AML-193 (cell line): ENCODE data around the gene P2RY8.
"Not testable (repeated sequence)": the region's sequence is repeated elsewhere in the genome, so short reads cannot be mapped to it uniquely, and the experiment has no call there.

Source experiments
- DNase-seq, 2 experiments: peaks; one replicate each; lab custom pipeline; 2025; lab: John Stamatoyannopoulos, UW

The P2RY8 gene

GRCh38 chrX:1486177-1486576, 50.8 kb downstream of the P2RY8 start:
- no peak for DNase-seq

DNA sequence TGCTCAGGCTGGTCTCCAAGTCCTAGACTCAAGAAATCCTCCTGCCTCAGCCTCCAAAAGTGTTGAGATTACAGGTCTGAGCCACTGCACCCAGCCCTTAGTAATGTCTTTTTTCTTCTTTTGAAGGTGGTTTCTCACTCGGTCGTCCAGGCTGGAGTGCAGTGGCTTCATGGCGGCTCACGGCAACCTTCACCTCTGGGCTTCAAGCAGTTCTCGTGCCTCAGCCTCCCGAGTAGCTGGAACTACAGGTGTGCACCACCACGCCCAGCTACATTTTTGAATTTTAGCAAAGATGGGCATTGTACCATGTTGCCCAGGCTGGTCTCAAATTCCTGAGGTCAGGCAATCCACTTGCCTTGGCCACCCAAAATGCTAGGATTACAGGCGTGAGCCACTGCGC, 52.0 kb downstream of the P2RY8 start:
- DNase-seq: no peak

DNA sequence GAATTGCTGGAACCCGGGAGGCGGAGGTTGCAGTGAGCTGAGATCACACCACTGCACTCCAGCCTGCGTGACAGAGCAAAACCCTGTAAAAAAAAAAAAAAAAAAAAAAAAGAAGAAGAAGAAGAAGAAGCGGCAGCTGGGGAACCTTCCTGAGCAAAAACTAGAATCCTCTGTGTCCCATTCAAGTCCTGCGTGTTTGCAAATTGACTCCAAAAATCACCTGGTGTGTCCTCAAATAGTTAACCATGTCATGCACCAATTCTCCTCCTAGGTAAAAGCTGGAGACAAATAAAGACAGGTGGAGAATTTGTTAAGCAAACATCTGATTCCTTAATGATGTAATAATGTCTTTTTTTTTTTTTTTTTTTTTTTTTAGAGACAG, 52.4 kb downstream of the P2RY8 start:
- no peak for DNase-seq

DNA sequence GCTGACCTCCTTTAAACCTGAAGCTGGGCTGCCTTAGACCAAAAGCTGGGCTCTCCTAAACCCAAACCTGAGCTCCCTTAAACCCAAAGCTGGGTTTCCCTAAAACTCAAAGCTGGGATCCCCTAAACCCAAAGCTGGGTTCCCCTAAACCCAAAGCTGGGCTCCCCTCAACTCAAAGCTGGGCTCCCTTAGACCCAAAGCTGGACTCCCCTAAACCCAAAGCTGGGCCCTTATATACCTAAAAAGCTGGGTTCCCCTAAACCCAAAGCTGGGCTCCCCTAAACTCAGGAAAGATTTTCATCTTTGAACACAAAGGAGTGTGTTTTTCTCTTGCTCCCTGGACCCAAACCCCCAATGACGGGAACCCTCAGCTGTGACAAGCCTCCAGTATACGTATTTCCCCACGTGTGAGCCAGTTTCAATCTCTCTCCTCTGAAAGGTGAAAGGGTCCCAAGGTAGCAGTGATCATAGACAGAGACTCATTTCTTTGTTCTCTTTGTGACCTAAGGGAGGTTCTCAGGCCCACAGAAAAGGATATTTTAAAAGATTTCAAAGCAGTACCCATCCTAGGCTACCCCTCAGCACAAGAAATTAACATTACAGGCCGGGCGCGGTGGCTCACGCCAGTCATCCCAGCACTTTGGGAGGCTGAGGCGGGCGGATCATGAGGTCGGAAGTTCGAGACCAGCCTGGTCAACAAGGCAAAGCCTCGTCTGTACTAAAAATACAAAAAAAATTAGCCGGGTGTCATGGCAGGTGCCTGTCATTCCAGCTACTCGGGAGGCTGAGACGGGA, 52.9 kb downstream of the P2RY8 start:
- DNase-seq: no peak

GRCh38 chrX:1482530-1482928, 54.5 kb downstream of the P2RY8 start:
- DNase-seq: not testable (repeated sequence)

DNA sequence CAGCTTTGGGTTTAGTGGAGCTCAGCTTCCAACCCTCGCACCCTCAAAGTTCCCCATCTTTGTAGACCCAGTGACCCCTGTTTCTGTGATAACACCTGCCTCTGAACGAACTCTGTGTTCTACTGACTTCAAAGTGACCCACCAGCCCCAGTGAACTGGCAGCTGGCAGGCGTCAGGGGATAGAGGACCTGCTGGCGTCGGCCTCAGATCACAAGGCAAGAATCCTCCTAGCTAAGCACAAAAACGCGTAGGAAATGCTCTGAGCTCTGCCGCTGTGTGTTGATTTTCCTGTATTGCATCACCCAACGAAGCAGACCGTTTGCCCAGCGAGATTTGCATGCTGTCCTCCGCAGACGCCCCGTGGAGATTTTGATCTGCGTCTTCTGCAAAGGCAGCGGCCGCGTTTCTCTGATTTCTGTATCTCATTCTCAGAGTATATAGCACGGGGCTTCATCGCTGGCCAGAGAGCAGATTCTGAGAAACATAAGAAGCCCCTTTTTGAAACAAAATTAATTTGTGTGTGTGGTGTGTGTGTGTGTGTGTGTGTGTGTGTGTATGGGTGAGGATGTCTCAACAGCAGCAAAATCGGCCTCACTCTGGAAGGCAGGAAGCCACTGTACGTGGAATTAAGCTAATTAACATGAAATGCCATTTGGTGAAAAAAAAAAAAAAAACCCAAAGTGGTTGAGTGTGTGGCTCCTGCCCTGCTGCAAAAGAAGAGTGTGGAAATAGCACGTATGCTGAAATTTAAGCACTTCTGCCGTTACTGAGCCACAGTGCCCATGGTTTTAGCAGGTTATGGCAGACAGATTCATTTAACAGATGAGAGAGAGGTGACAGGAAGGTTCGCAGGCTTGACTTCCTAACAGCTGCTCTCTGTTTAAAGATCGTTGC, 55.1 kb downstream of the P2RY8 start:
- no peak for DNase-seq

DNA sequence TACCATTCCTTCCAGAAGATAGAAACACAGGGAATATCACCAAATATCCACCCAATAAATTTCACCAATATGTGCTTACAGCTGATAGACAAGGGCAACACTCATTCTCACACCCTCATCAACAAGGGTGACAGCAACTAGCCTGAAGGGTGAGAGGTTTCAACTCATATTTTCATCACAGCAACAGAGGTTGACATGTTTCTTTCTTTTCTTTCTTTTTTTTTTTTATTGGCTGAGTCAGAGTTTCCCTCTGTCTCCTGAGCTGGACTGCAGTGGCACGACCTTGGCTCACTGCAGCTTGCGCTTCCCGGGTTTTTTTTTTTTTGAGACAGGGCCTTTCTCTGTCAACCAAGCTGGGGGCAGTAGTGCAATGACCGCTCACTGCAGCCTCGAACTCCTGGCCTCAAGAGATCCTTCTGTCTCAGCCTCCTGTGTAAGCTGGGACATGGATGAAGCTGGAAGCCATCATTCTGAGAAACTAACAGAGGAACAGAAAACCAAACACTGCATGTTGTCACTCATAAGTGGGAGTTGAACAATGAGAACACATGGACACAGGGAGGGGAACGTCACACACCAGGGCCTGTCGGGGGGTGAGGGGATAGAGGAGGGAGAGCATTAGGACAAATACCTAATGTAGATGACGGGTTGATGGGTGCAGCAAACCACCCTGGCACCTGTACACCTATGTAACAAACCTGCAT, 56.8 kb downstream of the P2RY8 start:
- no peak for DNase-seq

DNA sequence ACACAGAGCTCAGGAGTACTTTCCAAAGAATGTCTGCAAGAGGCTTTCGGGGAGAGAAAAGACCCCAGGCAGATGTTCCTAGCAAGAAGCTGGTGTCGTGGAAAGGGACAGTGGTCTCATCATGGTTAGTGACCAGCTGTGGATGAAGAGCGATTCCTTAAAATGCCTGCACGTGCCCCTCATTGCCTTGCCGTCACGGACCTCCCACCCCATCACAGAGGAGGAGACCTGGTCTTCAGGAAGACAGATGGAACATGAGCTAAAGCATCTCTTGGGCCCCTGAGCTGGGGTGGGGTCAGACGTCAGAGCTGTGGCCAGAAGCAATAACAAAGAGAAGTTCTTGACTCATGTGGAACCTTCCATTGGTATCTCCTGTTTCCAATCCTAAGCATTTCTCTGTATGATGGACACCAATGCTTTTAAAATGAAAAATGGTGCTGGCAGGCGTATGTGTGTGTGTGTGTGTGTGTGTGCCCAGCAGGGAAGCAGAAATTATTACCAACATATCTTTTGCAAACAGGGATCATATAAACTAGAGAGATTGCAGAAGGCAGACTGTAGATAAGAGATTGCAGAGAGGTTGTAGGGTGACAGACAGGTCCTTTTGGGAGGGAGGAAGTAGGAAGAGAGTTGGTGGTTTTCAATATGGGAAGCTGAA, 59.1 kb downstream of the P2RY8 start:
- DNase-seq: no peak

GRCh38 chrX:1477229-1477628, 59.8 kb downstream of the P2RY8 start:
- DNase-seq: no peak

DNA sequence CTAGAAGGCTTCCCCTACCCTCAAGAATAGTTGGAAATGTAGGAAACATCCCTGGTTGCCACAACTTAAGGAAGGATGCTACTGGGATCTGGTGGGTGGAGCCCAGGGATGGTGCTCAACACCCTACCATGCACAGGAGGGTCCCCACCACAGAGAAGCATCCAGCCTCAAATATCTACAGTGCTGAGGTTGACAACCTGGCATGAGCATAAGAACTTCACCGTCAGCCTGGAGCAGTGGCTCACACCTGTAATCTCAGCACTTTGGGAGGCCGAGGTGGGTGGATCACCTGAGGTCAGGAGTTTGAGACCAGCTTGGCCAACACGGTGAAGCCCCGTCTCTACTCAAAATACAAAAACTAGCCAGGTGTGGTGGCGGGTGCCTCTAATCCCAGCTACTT, 60.3 kb downstream of the P2RY8 start:
- DNase-seq: no peak

DNA sequence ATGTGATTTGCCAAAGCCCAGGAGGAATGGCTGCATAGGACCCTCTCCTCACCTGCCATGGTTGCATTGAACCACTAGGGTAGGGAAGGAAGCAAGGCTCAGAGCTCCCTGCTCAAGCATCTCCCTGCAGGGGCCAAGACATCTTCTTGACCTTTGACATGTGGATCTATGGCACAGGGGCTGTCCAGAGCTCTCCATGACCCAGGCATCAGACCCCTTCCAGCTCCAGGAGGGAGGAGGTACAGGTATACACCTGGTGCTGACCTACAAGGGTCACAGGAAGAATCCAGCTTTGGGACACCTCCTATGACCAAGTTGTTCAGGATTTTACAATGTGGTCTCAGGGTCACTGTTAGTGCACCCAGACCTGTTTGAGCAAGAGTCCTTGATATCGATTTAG, 61.1 kb downstream of the P2RY8 start:
- DNase-seq: no peak

DNA sequence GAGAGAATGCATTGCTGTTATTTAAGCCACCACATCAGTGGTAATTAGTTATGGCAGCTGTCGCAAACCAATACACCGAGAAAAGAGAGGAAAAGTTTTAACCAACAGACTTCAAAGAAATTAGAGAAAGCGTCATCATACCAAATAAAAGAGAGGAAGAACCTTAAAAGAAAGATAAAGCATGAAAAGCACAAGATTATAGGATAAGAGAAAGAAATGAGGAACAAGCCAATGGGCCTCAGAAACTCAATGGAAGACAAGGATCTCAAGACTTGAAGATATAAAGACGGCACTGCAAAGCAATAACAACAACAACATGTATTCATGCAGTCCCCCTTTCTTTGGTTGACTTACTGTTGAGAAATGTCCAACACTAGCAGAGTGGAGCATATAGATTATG, 61.5 kb downstream of the P2RY8 start:
- DNase-seq: no peak

GRCh38 chrX:1474593-1474992, 62.4 kb downstream of the P2RY8 start:
- not testable (repeated sequence) for DNase-seq

DNA sequence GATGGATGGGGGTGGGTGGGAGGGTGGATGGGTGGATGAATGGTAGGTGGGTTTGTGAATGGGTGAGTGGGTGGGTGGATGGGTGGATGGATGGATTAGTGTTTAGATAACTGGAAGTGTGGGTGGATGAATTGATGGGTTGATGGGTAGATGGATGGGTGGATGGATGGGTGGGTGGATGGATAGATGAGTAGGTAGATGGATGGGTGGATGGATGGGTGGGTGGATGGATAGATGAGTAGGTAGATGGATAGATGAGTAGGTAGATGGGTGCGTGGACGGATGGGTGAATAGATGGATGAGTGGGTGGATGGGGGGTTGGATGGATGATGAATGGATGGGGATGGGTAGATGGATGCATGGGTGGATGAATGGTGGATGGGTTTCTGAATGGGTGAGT, 64.0 kb downstream of the P2RY8 start:
- DNase-seq: no peak

DNA sequence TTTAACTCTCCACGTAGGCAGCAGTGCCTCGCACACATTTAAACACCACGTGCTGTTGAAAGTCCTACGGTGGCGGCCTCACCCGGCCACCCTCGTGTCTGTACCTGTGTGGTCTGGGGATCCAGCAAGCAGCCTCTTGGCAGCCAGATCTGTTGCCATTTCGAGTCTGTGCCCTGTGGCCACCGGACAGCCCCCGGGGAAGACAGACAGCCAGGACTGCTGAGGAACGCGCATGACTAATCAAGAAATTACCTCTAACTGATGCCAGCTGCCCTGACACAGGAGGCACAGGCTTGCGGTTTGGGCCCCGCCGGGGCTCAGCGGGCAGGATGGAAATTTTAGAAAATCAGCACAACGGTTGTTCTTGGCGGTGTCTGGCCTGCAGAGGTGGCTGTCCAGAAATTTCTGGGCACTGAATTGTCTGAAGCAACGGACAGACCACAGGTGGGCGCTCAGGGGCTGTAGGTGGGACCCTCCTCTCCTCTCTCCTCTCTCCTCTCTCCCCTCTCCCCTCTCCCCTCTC, 68.7 kb downstream of the P2RY8 start:
- DNase-seq: peak; percentile 52 to 62

DNA sequence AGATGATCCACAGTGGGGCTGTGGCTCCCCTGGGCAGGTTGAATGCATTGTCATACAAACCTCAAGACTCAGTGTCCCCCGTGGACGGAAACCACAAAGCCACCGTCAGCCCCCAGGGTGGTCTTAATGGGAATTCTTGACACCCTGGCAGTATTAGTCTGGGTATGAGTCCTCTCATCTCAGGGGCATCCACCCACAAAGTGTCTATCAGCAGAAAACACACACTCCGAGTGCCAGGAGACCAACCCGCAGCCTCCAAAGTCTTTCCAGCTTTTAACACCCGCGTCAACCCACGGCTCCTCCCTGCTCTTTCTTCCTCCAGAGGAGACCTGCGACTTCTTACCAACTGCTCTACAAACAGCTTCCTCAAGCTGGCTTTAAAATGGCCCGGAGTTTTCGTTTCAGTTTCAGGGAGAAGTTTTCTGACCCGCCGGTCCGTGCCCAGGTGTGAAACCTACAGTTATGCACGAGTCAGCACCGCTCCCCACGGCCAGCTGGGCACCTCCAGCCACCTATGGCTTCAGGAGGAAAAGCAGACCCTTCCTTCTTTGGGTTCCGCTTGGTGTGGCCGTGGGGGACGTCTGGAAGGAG, 69.9 kb downstream of the P2RY8 start:
- no peak for DNase-seq

- DNase-seq: no peak
Observed at GRCh38 chrX:1466232-1466661, 70.7 kb downstream of the P2RY8 start.

GRCh38 chrX:1465286-1466231, 71.4 kb downstream of the P2RY8 start:
- DNase-seq: no peak

DNA sequence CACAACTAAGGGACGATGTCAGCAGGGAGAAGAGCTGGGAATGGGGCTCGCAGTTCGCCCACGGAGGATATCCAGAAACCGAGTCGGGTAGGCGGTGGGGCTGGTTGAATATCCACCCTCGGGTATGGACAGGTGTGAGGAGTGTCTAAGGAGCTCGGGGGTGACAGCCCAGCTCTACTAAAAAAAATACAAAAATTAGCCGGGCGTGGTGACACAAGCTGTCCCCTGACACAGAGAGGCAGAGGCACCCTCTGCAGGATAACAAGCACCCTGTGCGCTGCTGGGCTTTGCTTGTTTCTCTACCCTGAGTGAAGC, 72.1 kb downstream of the P2RY8 start:
- no peak for DNase-seq
